Thoracic aorta (tissue), 2 donors: ENCODE data around the gene CARMIL1. TPM values are rescaled to one million over a fixed set of nuclear protein-coding genes. Genes with fewer than 3 reads are reported as not detected.

Experiments used
- ATAC-seq: fragments of 150-250 bp; one replicate; pipeline ENCODE4 v1.8.0; 2017; ENCODE audit warnings: low read depth; ENCODE audit not compliant: insufficient number of reproducible peaks, low FRiP score
- DNase-seq: peaks from one replicate; pipeline ENCODE4 v3.0.0-alpha.2; 2020; ENCODE audit warnings: low spot score
- H3K27ac ChIP-seq, 2 donors: fragments of 200-600 bp; sonication (generic); 1 replicate in 1 of 2; 2 replicates in 1 of 2; pipeline ENCODE4 v1.5.1; 2016; ENCODE audit warnings: mild to moderate bottlenecking in 2 of 2, moderate library complexity in 2 of 2
- H3K27me3 ChIP-seq: fragments of 200-600 bp; sonication (generic); replicated peaks from 2 replicates; pipeline ENCODE4 v1.6.0; 2016; ENCODE audit warnings: mild to moderate bottlenecking; ENCODE audit not compliant: insufficient read depth
- H3K36me3 ChIP-seq: fragments of 200-600 bp; sonication (generic); one replicate; pipeline ENCODE4 v1.5.1; 2016
- H3K4me1 ChIP-seq, 2 donors: fragments of 200-600 bp; sonication (generic); 1 replicate in 1 of 2; 2 replicates in 1 of 2; pipeline versions ENCODE4 v1.5.1 to v1.6.0; 2016; ENCODE audit warnings: low read depth in 2 of 2, mild to moderate bottlenecking in 1 of 2; ENCODE audit not compliant: control insufficient read depth in 1 of 2
- H3K4me3 ChIP-seq: fragments of 200-600 bp; sonication (generic); 2 replicates; pipeline ENCODE4 v1.5.1; 2016; ENCODE audit warnings: mild to moderate bottlenecking
- H3K9me3 ChIP-seq: fragments of 200-600 bp; sonication (generic); 2 replicates; pipeline ENCODE4 v1.5.1; 2016
- CTCF ChIP-seq: fragments of 200-600 bp; sonication (generic); IDR thresholded peaks from one replicate; pipeline ENCODE4 v1.5.1; 2019; ENCODE audit warnings: antibody characterized with exemption
- total RNA-seq, 2 donors: library from RNA; depleted of rRNA; stranded (reverse); fragments of >200 nt; gene quantifications; one replicate each; pipeline versions ENCODE4 v1.1.0 to v1.2.3, GENCODE V29; 2016

Gene CARMIL1
- total RNA-seq, 2 donors from 2014 or later, result 60.4 to 63.0 TPM

- Histone ChIP-seq H3K27ac (no peak overlapping the region), H3K4me3 (no peak overlapping the region), H3K27me3 (no peaks in the 10 kb centered on the region), H3K4me1 (peaks cover 0 to 4% of the 10 kb centered on the region in 2 donors), H3K36me3 (peaks cover 13% of the 10 kb centered on the region), H3K9me3 (no peaks in the 10 kb centered on the region)
- DNase-seq (no peak), ATAC-seq (no peak)
- TF ChIP-seq CTCF, result no peak
Measured at GRCh38 chr6:25483943-25484342, 204.8 kb downstream of the CARMIL1 start.

GRCh38 chr6:25484900-25485299 is 205.7 kb downstream of the CARMIL1 start:
- H3K4me3 ChIP-seq, result no peak overlapping the region
- no peaks in the 10 kb centered on the region for H3K9me3 ChIP-seq
- H3K36me3 ChIP-seq, result peaks cover 13% of the 10 kb centered on the region
- H3K27ac ChIP-seq, result no peak overlapping the region
- no peak for TF ChIP-seq CTCF
- DNase-seq, result no peak
- no peak for ATAC-seq
- peaks cover 5 to 7% of the 10 kb centered on the region in 2 donors for H3K4me1 ChIP-seq
- no peaks in the 10 kb centered on the region for H3K27me3 ChIP-seq

- no peak for DNase-seq
- no peak for ATAC-seq
- no peak for TF ChIP-seq CTCF
- no peaks in the 10 kb centered on the region for H3K27me3 ChIP-seq
- H3K4me1 ChIP-seq, result peaks cover 8 to 10% of the 10 kb centered on the region in 2 donors
- H3K4me3 ChIP-seq, result no peak overlapping the region
- no peaks in the 10 kb centered on the region for H3K9me3 ChIP-seq
- no peak overlapping the region for H3K27ac ChIP-seq
- peaks cover 13% of the 10 kb centered on the region for H3K36me3 ChIP-seq
Measured at GRCh38 chr6:25485821-25486534, 206.8 kb downstream of the CARMIL1 start.

- Histone ChIP-seq H3K36me3 (peaks cover 10% of the 10 kb centered on the region), H3K4me1 (peaks cover 8 to 10% of the 10 kb centered on the region in 2 donors), H3K27me3 (no peaks in the 10 kb centered on the region), H3K4me3 (no peak overlapping the region), H3K9me3 (no peaks in the 10 kb centered on the region), H3K27ac (no peak overlapping the region)
- ATAC-seq, result no peak
- no peak for TF ChIP-seq CTCF
- DNase-seq, result no peak
Measured at GRCh38 chr6:25486550-25486949, 207.4 kb downstream of the CARMIL1 start.

- ATAC-seq, result no peak
- DNase-seq, result no peak
- H3K27ac ChIP-seq, result no peak overlapping the region
- no peak for TF ChIP-seq CTCF
- H3K36me3 ChIP-seq, result peaks cover 13% of the 10 kb centered on the region
- no peak overlapping the region for H3K4me3 ChIP-seq
- H3K9me3 ChIP-seq, result no peaks in the 10 kb centered on the region
- no peaks in the 10 kb centered on the region for H3K27me3 ChIP-seq
- H3K4me1 ChIP-seq, result peaks cover 8 to 10% of the 10 kb centered on the region in 2 donors
Measured at GRCh38 chr6:25487012-25487411, 207.8 kb downstream of the CARMIL1 start.
